Effector memory CD8-positive, alpha-beta T cell (primary cell): Measurements from ENCODE around the gene GSTT4.
A peak's percentile ranks its signal among the peaks of the same experiment; 100 is the strongest.
"Not testable (repeated sequence)": the region's sequence is repeated elsewhere in the genome, so short reads cannot be mapped to it uniquely, and the experiment has no call there.

Experiments used
- ATAC-seq: fragments of 150-1000 bp; cut with Tn5 transposase; replicated peaks from 2 replicates; pipeline ENCODE4 v1.10.0; 2021; ENCODE audit warnings: mild to moderate bottlenecking, moderate library complexity
- DNase-seq, 3 experiments: peaks; one replicate each; pipeline ENCODE4 v3.0.0; 2021
- H3K27ac Mint-ChIP-seq, 2 donors: one replicate each; pipeline ENCODE4 v1.8.0; 2022; ENCODE audit warnings: mild to moderate bottlenecking in 2 of 2, mixed read lengths in 2 of 2, moderate library complexity in 2 of 2
- H3K27me3 Mint-ChIP-seq, 2 donors: one replicate each; pipeline ENCODE4 v1.8.0; 2022; ENCODE audit warnings: mixed read lengths in 2 of 2
- H3K36me3 Mint-ChIP-seq: one replicate; pipeline ENCODE4 v1.8.0; 2022; ENCODE audit warnings: mild to moderate bottlenecking, moderate library complexity, mixed read lengths; ENCODE audit not compliant: insufficient read depth
- H3K4me1 Mint-ChIP-seq, 2 donors: one replicate each; pipeline ENCODE4 v1.8.0; 2022; ENCODE audit warnings: low read depth in 2 of 2, mixed read lengths in 2 of 2
- H3K4me3 Mint-ChIP-seq, 2 donors: one replicate each; pipeline ENCODE4 v1.8.0; 2022; ENCODE audit warnings: mild to moderate bottlenecking in 2 of 2, mixed read lengths in 2 of 2, moderate library complexity in 2 of 2
- H3K9me3 Mint-ChIP-seq, 2 donors: one replicate each; pipeline ENCODE4 v1.8.0; 2022; ENCODE audit warnings: mixed read lengths in 2 of 2

The GSTT4 gene

DNA sequence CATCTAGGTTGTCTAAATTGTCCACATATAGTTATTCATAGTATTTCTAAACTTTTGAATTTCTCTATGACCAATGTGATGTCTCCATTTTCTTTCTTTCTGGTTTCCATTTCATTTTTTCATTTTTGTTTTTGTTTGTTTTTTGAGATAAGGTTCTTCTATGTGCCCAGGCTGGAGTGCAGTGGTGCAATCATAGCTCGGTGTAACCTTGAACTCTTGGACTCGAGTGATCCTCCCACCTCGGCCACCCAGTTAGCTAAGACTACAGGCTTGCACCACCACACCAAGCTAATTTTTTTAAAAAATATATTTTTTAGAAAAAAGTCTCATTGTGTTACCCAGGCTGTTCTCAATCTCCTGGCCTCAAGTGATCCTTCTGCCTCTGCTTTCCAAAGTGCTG lies 8.2 kb downstream of the GSTT4 start:
- no peak overlapping the region for H3K27ac Mint-ChIP-seq
- ATAC-seq (no peak), DNase-seq (no peak)
- H3K4me3 Mint-ChIP-seq: no peak overlapping the region
- peaks cover 6 to 9% of the 10 kb centered on the region in 2 donors for H3K27me3 Mint-ChIP-seq
- H3K4me1 Mint-ChIP-seq: peaks cover 0 to 2% of the 10 kb centered on the region in 2 donors
- peaks cover 4% of the 10 kb centered on the region for H3K36me3 Mint-ChIP-seq
- no peaks in the 10 kb centered on the region for H3K9me3 Mint-ChIP-seq

DNA sequence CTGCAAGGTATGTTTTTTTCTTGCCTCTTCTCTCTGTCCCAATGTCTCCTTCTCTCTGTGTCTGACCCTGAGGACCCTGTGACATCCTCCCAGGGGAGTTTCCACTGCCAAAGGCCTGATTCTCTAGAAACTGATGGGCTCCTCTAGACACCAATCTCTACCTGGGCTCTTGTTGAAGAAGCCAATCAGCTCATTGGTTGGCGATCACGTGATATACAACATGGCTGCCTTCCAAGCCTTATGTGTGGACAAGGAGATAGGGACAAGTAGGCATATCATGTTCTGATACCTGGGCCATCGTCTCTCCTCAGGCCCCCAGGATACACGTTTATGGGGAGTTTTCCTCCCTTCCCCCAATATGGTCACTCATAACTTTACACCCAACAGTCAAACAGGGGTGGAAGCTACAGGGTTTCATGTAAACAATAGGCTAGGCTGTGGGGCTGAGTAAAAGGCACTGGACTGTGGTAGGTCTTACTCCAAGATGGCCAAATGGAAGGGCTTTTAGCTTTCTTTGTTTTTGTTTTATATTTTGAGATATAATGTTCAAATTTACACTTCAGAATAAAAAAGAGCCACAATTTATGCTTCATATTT lies 11.6 kb downstream of the GSTT4 start:
- DNase-seq, H3K36me3 Mint-ChIP-seq, H3K4me1 Mint-ChIP-seq, H3K27me3 Mint-ChIP-seq, H3K27ac Mint-ChIP-seq, H3K9me3 Mint-ChIP-seq, H3K4me3 Mint-ChIP-seq, ATAC-seq: not testable (repeated sequence)

DNA sequence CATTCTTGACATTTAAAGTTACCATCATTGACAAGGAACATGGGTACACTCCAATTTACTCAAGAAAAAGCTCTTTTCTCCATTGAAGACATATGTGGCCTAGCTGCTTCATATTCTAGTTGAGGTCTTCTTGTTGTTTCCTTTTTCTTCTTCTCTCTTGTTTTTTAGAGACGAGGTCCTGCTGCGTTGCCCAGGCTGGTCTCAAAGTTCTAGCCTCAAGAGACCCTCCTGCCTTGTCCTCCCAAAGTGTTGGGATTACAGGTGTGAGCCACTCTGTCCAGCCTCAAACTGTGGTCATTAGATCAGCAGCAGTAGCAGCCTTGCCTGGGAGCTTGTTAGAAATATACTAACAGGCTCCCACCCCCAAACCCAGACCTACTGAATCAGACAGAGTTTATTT lies 12.2 kb downstream of the GSTT4 start:
- H3K27me3 Mint-ChIP-seq, H3K36me3 Mint-ChIP-seq, H3K9me3 Mint-ChIP-seq, H3K4me3 Mint-ChIP-seq, H3K4me1 Mint-ChIP-seq, ATAC-seq, H3K27ac Mint-ChIP-seq, DNase-seq: not testable (repeated sequence)

DNA sequence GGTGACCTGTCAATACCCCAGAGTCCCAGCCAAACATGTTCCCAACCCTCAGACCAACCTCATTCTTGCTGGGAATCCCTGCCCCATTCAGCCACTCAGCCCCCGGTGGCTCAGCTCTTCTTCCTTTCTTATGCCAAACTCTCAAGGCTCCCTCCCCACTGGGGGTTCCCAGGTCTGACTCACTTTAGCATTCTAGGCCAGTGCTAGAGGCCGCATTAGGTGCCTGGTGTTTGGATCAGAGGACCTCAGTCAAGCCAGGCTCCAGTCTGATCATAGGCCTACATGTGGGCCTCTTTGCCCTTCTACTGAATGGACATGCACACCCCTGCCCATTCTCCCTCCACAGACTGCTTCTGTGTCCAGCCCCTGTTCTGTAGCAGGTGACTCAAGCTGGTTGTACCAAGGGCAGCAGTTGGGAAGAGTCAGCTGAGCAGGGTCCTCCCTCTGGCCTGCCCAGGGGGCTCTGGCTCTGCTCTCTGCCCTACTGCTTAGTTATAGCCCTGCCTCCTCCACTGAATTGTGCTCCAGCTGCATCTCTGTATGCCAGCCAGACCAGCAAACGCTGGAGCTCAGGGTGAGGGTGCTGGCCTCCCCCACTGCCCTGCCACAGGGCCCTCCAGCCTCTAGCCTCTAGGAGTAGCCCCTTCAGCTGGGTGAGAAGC lies 15.5 kb downstream of the GSTT4 start:
- H3K4me3 Mint-ChIP-seq, H3K4me1 Mint-ChIP-seq, H3K36me3 Mint-ChIP-seq, H3K9me3 Mint-ChIP-seq, ATAC-seq, DNase-seq, H3K27me3 Mint-ChIP-seq: not testable (repeated sequence)
- H3K27ac Mint-ChIP-seq: peak overlapping the region in 1 of 2 donors; percentile 65

GRCh38 chr22:23986538-23987178 lies 18.6 kb downstream of the GSTT4 start:
- not testable (repeated sequence) for H3K4me1 Mint-ChIP-seq, H3K36me3 Mint-ChIP-seq, ATAC-seq, H3K4me3 Mint-ChIP-seq, H3K9me3 Mint-ChIP-seq, DNase-seq, H3K27me3 Mint-ChIP-seq, H3K27ac Mint-ChIP-seq

- H3K27ac Mint-ChIP-seq, ATAC-seq, H3K27me3 Mint-ChIP-seq, H3K4me1 Mint-ChIP-seq, H3K9me3 Mint-ChIP-seq, H3K36me3 Mint-ChIP-seq, DNase-seq, H3K4me3 Mint-ChIP-seq: not testable (repeated sequence)
These were observed 19.2 kb downstream of the GSTT4 start for GRCh38 chr22:23986089-23986488.

DNA sequence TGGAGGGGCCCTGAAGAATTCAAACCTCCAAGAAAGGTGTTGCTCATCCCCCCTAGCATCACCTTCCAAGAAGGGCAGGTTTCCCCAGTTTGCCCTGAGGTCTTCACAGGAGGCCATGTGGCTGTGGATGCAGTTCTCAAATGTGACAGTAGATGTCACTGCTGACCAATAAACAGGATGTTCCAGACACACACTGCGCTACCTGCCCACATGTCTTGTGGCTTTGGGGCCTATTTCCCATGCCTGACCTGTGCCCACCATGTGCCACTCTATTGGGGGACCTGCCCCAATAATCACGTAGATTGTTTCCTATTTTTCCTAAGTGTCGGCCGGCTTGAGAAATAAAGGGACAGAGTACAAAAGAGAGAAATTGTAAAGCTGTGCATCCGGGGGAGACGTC lies 20.8 kb downstream of the GSTT4 start:
- Mint-ChIP-seq H3K27me3 (no peaks in the 10 kb centered on the region), H3K27ac (peak overlapping the region in 1 of 2 donors; percentile 23), H3K4me3 (no peak overlapping the region), H3K4me1 (peaks cover 3 to 4% of the 10 kb centered on the region in 2 donors), H3K36me3 (no peaks in the 10 kb centered on the region), H3K9me3 (no peaks in the 10 kb centered on the region)
- DNase-seq: peak; percentile 29 to 50 (median 34)
- ATAC-seq: peak; percentile 91

DNA sequence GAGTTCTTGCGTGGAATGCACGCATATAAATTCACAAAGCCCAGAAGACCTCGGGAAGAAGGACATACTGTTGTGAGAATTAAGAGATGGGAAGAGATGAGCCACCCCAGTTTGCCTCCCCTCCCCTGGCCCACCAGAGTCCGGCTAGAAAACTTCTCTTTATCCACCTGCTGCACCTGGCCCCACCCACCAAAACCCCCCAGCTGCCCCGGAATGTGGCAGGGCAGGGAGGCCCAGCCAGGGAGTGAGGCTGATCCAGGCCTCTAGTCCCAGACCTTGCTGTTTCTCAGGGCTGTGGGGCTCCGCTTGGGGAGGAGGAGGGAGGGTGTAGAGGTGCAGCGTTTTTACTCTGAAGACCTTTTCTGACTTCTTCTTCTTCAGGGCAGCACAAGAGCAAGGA lies 24.7 kb downstream of the GSTT4 start:
- H3K9me3 Mint-ChIP-seq, H3K27ac Mint-ChIP-seq, H3K4me3 Mint-ChIP-seq, ATAC-seq, DNase-seq, H3K4me1 Mint-ChIP-seq, H3K36me3 Mint-ChIP-seq, H3K27me3 Mint-ChIP-seq: not testable (repeated sequence)

GRCh38 chr22:23979557-23980240 lies 25.6 kb downstream of the GSTT4 start, which contains the start of gene GSTT2:
TSS of gene GSTT2 (plus strand) at chr22:23980134.
- H3K4me3 Mint-ChIP-seq, H3K27me3 Mint-ChIP-seq: not testable (repeated sequence)

DNA sequence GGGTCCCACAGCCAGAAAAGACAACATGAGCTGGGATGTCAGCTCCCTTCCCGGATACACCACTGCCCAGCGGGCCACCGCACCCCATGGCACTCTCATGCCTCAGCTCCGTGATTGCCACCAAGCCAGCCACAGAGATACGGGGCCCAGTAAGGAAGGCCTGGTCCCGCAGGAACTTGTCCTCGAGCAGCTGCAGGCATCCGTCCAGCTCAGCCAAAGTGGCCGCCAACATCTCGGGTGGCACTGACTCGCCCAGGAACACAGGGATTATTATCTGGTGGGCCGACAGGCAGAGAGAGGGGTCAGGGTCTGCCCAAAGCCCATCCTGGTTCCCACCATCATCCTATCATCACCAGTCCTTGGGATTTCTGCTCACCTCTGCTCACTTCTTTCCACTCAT lies 27.9 kb downstream of the GSTT4 start:
- H3K9me3 Mint-ChIP-seq, H3K4me1 Mint-ChIP-seq: not testable (repeated sequence)

More at GRCh38 chr22:23979557-23980240, 25.6 kb downstream of the GSTT4 start, which contains the start of gene GSTT2:
- not testable (repeated sequence) for H3K4me1 Mint-ChIP-seq, ATAC-seq, DNase-seq, H3K27ac Mint-ChIP-seq, H3K36me3 Mint-ChIP-seq, H3K9me3 Mint-ChIP-seq

GRCh38 chr22:23974836-23975352 lies 30.4 kb downstream of the GSTT4 start:
- ATAC-seq: peak; percentile 39
- not testable (repeated sequence) for H3K27ac Mint-ChIP-seq

More for the DNA sequence above, 27.9 kb downstream of the GSTT4 start:
- H3K36me3 Mint-ChIP-seq, DNase-seq, H3K4me3 Mint-ChIP-seq, H3K27me3 Mint-ChIP-seq, ATAC-seq, H3K27ac Mint-ChIP-seq: not testable (repeated sequence)

GRCh38 chr22:23974345-23974744 lies 30.9 kb downstream of the GSTT4 start, which contains the start of gene DDT:
TSS of gene DDT (minus strand) at chr22:23974441. CDS start at chr22:23974414, 27 bp downstream.
- DNase-seq, H3K9me3 Mint-ChIP-seq: not testable (repeated sequence)
- H3K36me3 Mint-ChIP-seq: peaks cover 16% of the 10 kb centered on the region

More at GRCh38 chr22:23974836-23975352, 30.4 kb downstream of the GSTT4 start:
- H3K4me3 Mint-ChIP-seq, DNase-seq, H3K27me3 Mint-ChIP-seq, H3K9me3 Mint-ChIP-seq: not testable (repeated sequence)
- Mint-ChIP-seq H3K4me1 (peaks cover 16 to 18% of the 10 kb centered on the region in 2 donors), H3K36me3 (peaks cover 15% of the 10 kb centered on the region)

GRCh38 chr22:23971927-23972326 lies 33.3 kb downstream of the GSTT4 start:
- DNase-seq, ATAC-seq, H3K9me3 Mint-ChIP-seq, H3K4me3 Mint-ChIP-seq, H3K27ac Mint-ChIP-seq, H3K27me3 Mint-ChIP-seq: not testable (repeated sequence)
- peaks cover 19 to 25% of the 10 kb centered on the region in 2 donors for H3K4me1 Mint-ChIP-seq
- peaks cover 20% of the 10 kb centered on the region for H3K36me3 Mint-ChIP-seq

More at GRCh38 chr22:23974345-23974744, 30.9 kb downstream of the GSTT4 start, which contains the start of gene DDT:
- not testable (repeated sequence) for H3K27me3 Mint-ChIP-seq, H3K27ac Mint-ChIP-seq, H3K4me3 Mint-ChIP-seq
- H3K4me1 Mint-ChIP-seq: peaks cover 19 to 21% of the 10 kb centered on the region in 2 donors
- ATAC-seq: peak; percentile 95
